Stimulated activated naive CD8-positive, alpha-beta T cell treated with anti-CD3 and anti-CD28 coated beads, Interleukin-15, Interleukin-2, amounts not matched to agents 100 ng/mL and 50 ng/mL, for 24 hours (primary cell): ENCODE data around the gene ID4.
"Not testable (repeated sequence)": the region's sequence is repeated elsewhere in the genome, so short reads cannot be mapped to it uniquely, and the experiment has no call there.

ENCODE experiments used
- H3K27ac Mint-ChIP-seq: one replicate; pipeline ENCODE4 v1.8.0; 2021; ENCODE audit warnings: mild to moderate bottlenecking, mixed read lengths
- H3K27me3 Mint-ChIP-seq: one replicate; pipeline ENCODE4 v1.8.0; 2021; ENCODE audit warnings: mixed read lengths
- H3K36me3 Mint-ChIP-seq: one replicate; pipeline ENCODE4 v1.8.0; 2021; ENCODE audit warnings: low read depth, mixed read lengths
- H3K4me1 Mint-ChIP-seq: one replicate; pipeline ENCODE4 v1.8.0; 2021; ENCODE audit warnings: low read depth, mixed read lengths
- H3K4me3 Mint-ChIP-seq: one replicate; pipeline ENCODE4 v1.8.0; 2021; ENCODE audit warnings: mild to moderate bottlenecking, mixed read lengths
- H3K9me3 Mint-ChIP-seq: one replicate; pipeline ENCODE4 v1.8.0; 2021; ENCODE audit warnings: mixed read lengths

The ID4 gene

DNA sequence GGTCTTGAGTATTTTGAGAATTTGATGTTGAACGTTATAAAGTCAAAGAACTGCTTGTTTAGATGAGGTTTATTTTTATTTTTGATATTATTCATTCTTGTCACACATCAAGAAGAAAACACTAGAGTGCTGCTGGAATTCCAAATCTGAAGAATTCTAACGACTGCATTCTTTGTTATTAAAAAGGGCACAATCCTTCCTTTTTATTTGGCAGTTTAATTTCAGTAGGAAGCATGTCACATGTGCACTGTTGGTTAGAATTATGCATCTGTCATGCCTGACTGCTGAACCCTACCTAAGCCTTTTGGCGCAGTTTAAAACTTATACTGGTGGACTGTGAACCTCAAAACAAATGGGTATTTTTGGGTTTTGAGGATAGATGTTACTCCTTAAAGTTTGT, 4.0 kb downstream of the ID4 start:
- Mint-ChIP-seq H3K4me3 (no peak overlapping the region), H3K9me3 (no peaks in the 10 kb centered on the region), H3K27me3 (peaks cover 65% of the 10 kb centered on the region), H3K36me3 (no peaks in the 10 kb centered on the region), H3K27ac (no peak overlapping the region), H3K4me1 (no peaks in the 10 kb centered on the region)

DNA sequence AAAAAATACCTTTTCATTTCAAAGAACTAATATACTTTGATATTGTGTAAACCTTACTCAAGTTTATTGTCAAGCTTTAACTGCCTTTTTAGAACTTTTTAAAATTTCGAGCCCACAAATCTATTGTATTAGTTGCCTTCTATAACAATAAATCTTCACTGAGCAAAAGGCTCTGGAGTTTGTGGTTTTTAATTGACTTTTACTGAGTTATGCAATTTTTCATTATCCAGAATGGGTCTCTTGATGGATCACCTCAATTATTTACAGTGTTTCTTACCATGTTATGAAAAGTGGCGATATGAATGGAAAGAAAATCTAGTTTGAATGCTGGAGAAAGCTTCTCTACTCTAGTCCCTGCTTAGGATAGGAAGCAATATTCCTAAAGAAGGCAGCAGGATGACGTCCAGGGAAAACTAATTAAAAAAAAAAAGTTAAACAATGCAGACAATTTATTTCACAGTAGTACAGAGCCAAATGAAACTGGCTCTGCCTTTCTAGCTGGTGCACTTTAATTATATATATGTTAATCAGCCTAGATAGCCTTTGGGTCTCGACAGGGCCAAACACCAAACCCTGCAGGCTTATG, 5.0 kb downstream of the ID4 start:
- H3K27me3 Mint-ChIP-seq, result peaks cover 59% of the 10 kb centered on the region
- H3K9me3 Mint-ChIP-seq, result no peaks in the 10 kb centered on the region
- H3K4me3 Mint-ChIP-seq, result no peak overlapping the region
- H3K27ac Mint-ChIP-seq, result no peak overlapping the region
- no peaks in the 10 kb centered on the region for H3K4me1 Mint-ChIP-seq
- no peaks in the 10 kb centered on the region for H3K36me3 Mint-ChIP-seq

DNA sequence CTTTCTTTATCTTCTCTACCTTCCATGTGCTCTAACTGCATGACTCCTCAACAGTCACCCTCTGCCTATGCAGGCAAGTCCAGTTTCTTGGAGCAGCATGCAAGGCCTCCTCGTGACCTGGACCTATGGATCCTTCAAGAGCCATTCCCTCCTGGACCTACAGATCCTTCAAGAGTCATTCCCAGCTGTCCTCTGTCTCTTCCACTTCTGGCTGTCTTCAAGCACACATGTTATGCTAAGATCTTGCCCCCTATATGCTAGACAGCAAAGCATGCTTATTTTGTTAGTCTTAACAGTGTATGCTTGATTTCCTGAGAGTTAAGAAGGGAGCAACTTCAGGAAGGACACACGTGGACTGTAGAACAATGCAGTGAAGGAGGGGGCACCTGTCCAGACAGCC, 7.5 kb downstream of the ID4 start:
- H3K4me1 Mint-ChIP-seq, result no peaks in the 10 kb centered on the region
- peaks cover 45% of the 10 kb centered on the region for H3K27me3 Mint-ChIP-seq
- H3K4me3 Mint-ChIP-seq, result no peak overlapping the region
- no peak overlapping the region for H3K27ac Mint-ChIP-seq
- no peaks in the 10 kb centered on the region for H3K36me3 Mint-ChIP-seq
- H3K9me3 Mint-ChIP-seq, result no peaks in the 10 kb centered on the region

DNA sequence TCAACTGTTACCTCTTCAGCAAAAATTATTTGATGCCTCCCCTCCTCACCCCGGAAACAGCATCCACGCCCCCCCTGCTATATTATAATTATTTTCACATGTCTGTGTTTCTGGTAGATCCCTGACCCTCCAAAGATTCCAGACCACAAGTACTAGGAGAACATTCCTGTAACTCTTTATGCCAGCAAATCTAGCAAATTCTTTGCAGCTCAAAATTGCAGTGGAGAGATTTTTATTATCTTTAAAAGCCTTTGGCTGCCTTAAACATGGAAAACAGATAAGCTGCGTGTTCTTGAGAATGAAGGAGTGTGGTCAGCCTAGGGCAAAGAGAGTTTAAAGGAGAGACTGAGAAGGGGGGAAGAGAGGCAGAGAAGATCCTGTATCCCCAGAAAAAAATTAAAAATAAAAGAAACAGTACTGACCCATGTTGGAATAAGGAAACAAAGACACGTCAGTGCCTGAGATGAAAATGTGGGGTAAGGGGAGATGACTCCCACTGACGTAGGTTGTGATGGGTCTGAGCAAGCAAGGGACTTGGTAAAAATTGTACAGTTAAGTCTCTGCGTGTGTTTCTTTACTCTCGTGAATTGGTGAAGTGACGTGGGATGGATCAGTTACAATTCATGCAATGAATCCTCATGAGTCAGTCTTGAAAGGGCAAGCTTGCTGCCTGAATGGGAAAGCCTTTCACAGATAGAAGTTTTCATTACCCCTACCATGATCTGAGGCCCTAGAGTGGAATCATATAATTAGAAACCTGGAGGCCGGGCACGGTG, 8.3 kb downstream of the ID4 start:
- no peaks in the 10 kb centered on the region for H3K9me3 Mint-ChIP-seq
- H3K4me3 Mint-ChIP-seq, result no peak overlapping the region
- no peaks in the 10 kb centered on the region for H3K36me3 Mint-ChIP-seq
- H3K27me3 Mint-ChIP-seq, result peaks cover 38% of the 10 kb centered on the region
- no peaks in the 10 kb centered on the region for H3K4me1 Mint-ChIP-seq
- H3K27ac Mint-ChIP-seq, result no peak overlapping the region

GRCh38 chr6:19848465-19849029, 11.4 kb downstream of the ID4 start:
- H3K27ac Mint-ChIP-seq, result no peak overlapping the region
- H3K4me1 Mint-ChIP-seq, result no peaks in the 10 kb centered on the region
- H3K9me3 Mint-ChIP-seq, result peaks cover 4% of the 10 kb centered on the region
- no peak overlapping the region for H3K4me3 Mint-ChIP-seq
- peaks cover 16% of the 10 kb centered on the region for H3K27me3 Mint-ChIP-seq
- no peaks in the 10 kb centered on the region for H3K36me3 Mint-ChIP-seq

- H3K4me3 Mint-ChIP-seq, result no peak overlapping the region
- no peak overlapping the region for H3K27ac Mint-ChIP-seq
- peaks cover 11% of the 10 kb centered on the region for H3K27me3 Mint-ChIP-seq
- H3K4me1 Mint-ChIP-seq, result no peaks in the 10 kb centered on the region
- peaks cover 4% of the 10 kb centered on the region for H3K9me3 Mint-ChIP-seq
- H3K36me3 Mint-ChIP-seq, result no peaks in the 10 kb centered on the region
Observed at GRCh38 chr6:19849196-19849595, 12.0 kb downstream of the ID4 start.

DNA sequence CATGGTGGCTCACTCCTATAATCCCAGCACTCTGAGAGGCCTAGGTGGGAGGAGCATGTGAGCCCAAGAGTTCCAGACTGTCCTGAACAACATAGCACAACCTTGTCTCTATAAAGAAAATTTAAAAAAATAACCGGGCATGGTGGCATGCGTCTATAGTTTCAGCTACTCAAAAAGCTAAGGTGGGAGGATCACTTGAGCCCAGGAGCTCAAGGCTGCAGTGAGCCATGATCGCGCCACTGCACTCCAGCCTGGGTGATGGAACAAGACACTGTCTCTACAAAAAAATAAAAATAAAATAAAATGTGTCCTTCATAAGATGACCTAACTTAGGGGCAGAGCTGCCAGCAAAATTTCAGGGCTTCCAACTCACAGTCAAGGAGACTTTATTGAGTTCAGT, 12.6 kb downstream of the ID4 start:
- Mint-ChIP-seq H3K4me1 (no peaks in the 10 kb centered on the region), H3K9me3 (peaks cover 4% of the 10 kb centered on the region), H3K27me3 (peaks cover 5% of the 10 kb centered on the region), H3K27ac (no peak overlapping the region), H3K4me3 (no peak overlapping the region), H3K36me3 (no peaks in the 10 kb centered on the region)

DNA sequence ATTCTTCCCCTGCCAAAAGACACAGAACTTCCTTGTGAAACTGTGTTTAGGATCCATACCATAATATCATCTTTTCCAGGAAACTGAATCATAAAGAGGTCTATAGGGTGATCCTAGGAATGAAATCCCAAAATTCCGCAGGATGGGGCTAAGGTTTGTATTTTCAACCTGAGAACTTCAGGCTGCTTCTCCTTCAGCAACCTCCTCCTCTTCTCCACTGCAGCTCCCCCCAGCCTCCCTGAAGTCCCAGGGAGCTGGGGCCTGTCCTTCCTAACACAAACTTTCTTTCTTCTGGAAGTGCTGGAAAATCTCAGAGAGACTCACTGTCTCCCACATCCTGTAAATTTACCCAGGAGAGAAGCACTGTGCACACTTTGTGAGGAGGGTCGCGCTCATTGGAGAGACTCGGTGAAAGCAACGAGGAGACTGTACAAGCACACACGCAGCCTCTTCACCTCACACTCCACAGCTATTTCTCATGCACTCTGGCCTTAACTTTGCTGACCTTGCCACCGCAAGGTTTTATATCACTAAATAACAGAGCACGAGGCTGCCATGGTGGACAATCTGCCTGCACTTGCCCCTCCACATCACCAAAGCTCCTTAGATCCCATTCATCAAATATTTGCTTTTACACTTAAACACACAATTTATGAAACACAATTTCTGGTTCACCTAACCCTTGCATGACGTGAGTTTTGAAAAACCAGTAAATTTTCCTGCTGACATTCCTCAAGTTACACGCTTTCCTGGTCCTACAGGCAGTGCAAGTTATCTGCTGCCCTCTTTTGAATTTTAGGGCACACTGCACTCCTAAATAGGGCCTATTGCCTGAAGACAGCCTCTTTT, 14.3 kb downstream of the ID4 start:
- no peak overlapping the region for H3K4me3 Mint-ChIP-seq
- H3K27me3 Mint-ChIP-seq, result no peaks in the 10 kb centered on the region
- no peaks in the 10 kb centered on the region for H3K36me3 Mint-ChIP-seq
- H3K27ac Mint-ChIP-seq, result no peak overlapping the region
- no peaks in the 10 kb centered on the region for H3K4me1 Mint-ChIP-seq
- peaks cover 4% of the 10 kb centered on the region for H3K9me3 Mint-ChIP-seq

DNA sequence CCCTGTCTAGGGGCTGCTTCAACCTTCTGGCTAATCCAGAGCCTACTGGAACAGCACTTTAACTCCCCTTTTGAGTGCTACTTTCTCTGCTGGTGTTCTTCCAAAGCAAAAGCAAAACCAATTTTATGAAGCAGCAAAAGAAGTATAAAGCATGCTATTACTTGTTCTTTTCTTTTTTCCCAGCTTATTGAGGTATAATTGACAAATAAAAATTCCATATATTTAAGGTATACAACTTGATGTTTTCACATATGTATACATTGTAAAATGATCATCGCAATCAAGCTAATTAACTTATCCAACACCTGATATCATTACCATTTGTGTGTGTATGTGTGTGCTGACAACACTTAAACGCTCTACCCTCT, 14.9 kb downstream of the ID4 start:
- no peaks in the 10 kb centered on the region for H3K27me3 Mint-ChIP-seq
- H3K9me3 Mint-ChIP-seq, result peaks cover 4% of the 10 kb centered on the region
- no peaks in the 10 kb centered on the region for H3K36me3 Mint-ChIP-seq
- no peak overlapping the region for H3K27ac Mint-ChIP-seq
- no peaks in the 10 kb centered on the region for H3K4me1 Mint-ChIP-seq
- no peak overlapping the region for H3K4me3 Mint-ChIP-seq

DNA sequence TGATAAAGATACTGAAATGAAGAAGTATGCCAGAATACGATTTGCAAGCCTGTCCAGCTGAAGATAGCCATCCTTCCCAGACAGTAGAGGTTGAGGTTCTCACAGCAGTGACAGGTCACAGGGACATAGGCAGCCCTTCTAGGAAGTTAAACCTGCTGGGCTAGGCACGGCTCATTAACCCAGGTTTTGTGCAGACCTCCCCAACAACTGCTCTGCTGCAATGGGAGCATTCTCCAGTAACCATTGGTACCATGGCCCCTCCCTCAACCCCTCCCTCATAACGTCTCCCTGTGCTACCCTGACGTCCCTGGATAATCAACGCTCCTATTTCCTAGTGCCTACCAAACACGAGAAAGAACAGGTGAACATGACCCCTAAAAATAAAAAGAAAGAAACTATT, 15.8 kb downstream of the ID4 start:
- Mint-ChIP-seq H3K27me3 (no peaks in the 10 kb centered on the region), H3K9me3 (peaks cover 4% of the 10 kb centered on the region), H3K4me3 (no peak overlapping the region), H3K36me3 (no peaks in the 10 kb centered on the region), H3K27ac (no peak overlapping the region), H3K4me1 (no peaks in the 10 kb centered on the region)

DNA sequence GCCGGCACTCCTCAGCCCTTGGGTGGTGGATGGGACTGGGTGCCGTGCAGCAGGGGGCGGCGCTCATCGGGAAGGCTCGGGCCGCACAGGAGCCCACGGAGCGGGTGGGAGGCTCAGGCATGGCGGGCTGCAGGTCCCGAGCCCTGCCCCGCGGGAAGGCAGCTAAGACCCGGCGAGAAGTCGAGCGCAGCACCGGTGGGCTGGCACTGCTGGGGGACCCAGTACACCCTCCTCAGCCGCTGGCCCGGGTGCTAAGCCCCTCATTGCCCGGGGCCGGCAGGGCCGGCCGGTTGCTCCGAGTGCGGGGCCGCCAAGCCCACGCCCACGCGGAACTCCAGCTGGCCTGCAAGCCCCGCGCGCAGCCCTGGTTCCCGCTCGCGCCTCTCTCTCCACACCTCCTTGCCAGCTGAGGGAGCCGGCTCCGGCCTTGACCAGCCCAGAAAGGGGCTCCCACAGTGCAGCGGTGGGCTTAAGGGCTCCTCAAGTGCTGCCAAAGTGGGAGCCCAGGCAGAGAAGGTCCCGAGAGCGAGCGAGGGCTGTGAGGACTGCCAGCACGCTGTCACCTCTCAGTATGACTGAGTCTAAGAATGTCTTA, 17.3 kb downstream of the ID4 start:
- not testable (repeated sequence) for H3K27me3 Mint-ChIP-seq, H3K4me1 Mint-ChIP-seq, H3K4me3 Mint-ChIP-seq, H3K36me3 Mint-ChIP-seq, H3K9me3 Mint-ChIP-seq, H3K27ac Mint-ChIP-seq

- H3K4me1 Mint-ChIP-seq, result no peaks in the 10 kb centered on the region
- no peaks in the 10 kb centered on the region for H3K36me3 Mint-ChIP-seq
- no peak overlapping the region for H3K27ac Mint-ChIP-seq
- H3K4me3 Mint-ChIP-seq, result no peak overlapping the region
- H3K9me3 Mint-ChIP-seq, result peaks cover 4% of the 10 kb centered on the region
- no peaks in the 10 kb centered on the region for H3K27me3 Mint-ChIP-seq
Observed at GRCh38 chr6:19855536-19855935, 18.4 kb downstream of the ID4 start.

- no peaks in the 10 kb centered on the region for H3K27me3 Mint-ChIP-seq
- no peak overlapping the region for H3K4me3 Mint-ChIP-seq
- no peaks in the 10 kb centered on the region for H3K4me1 Mint-ChIP-seq
- H3K27ac Mint-ChIP-seq, result no peak overlapping the region
- H3K36me3 Mint-ChIP-seq, result no peaks in the 10 kb centered on the region
- H3K9me3 Mint-ChIP-seq, result peaks cover 4% of the 10 kb centered on the region
Observed at GRCh38 chr6:19857139-19857538, 20.0 kb downstream of the ID4 start.

DNA sequence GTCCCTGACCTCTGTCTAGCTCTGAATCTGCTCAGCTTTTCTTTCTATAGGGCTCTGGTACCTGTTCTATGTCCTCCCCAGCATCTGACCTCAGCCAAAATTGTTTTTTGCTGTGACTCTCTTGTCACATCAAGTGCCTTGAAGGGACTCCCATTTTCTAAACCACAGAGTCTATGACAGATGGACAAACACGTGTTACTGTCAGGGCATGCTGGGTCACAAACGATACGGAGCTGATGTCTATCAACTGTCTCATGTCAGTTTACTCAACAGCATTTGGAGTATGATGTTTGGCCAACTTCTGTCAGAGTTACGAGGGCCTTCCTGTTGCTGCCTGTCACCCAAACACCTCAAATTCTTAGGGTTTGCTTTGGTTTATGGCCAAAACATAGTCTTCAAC, 20.5 kb downstream of the ID4 start:
- Mint-ChIP-seq H3K9me3 (no peaks in the 10 kb centered on the region), H3K36me3 (no peaks in the 10 kb centered on the region), H3K4me3 (no peak overlapping the region), H3K27ac (no peak overlapping the region), H3K27me3 (no peaks in the 10 kb centered on the region), H3K4me1 (no peaks in the 10 kb centered on the region)
